ENCODE measurements around the gene APOA5. TPM values are rescaled to one million over a fixed set of nuclear protein-coding genes. Genes with fewer than 3 reads are reported as not detected.

Gene APOA5
- total and polyA plus RNA-seq, 2 of the 13 experiments (the other 11 are each of a cell fraction or from before 2014, with no cell fraction given), result 44.0 to 49.1 TPM

DNA sequence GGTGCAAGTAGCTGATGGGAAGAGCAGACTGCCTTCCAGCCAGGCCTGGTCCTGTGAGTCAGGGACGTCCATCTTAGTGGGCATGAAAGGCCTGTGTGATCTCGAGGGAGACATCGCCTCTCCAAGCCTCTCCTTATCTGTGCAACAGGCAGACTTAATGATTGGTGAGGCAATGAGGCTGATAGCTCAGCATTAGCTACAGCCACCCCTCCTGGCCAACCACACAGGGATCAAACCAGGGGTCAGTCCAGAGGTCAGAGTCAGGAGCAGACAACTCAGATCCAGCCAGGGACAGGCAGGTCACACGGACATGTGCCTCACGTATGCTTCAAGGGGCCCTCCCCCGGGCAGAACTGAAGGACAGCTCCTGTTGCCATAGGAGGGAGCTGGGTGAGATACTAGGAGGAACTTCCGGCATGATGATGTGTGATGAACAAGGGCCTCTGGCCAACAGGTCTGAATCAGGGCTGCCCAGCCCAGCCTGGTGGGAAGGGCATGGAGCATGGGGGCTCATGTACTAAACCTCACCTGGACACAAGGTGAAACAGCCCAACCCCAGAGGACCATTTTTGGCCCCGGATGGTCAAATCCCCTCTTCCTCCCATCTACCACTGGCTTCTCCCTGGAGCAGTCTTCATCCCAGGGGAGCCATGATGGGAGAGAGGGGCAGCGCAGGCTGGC, 35.2 kb upstream of the APOA5 start (continued):
- TF ChIP-seq, protein P1, sequence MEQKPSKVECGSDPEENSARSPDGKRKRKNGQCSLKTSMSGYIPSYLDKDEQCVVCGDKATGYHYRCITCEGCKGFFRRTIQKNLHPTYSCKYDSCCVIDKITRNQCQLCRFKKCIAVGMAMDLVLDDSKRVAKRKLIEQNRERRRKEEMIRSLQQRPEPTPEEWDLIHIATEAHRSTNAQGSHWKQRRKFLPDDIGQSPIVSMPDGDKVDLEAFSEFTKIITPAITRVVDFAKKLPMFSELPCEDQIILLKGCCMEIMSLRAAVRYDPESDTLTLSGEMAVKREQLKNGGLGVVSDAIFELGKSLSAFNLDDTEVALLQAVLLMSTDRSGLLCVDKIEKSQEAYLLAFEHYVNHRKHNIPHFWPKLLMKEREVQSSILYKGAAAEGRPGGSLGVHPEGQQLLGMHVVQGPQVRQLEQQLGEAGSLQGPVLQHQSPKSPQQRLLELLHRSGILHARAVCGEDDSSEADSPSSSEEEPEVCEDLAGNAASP (CRISPR knock-in tag; IDR thresholded peaks at IDR 0.05; ENCODE audit: borderline replicate concordance), result peak; percentile 85; the same call in 1 of the 2 replicates
- TF ChIP-seq TOPORS (CRISPR knock-in tag; IDR thresholded peaks at IDR 0.05) (peak; percentile 65; the same call in 1 of the 2 replicates), ZSCAN9 (CRISPR knock-in tag; IDR thresholded peaks at IDR 0.05; ENCODE audit: borderline replicate concordance) (peak; percentile 28; the same call in 1 of the 2 replicates), ZNF280D (CRISPR knock-in tag; IDR thresholded peaks at IDR 0.05) (no peak), AHR (CRISPR knock-in tag; IDR thresholded peaks at IDR 0.05) (no peak; the same call in 1 of the 2 replicates), ZNF746 (CRISPR knock-in tag; IDR thresholded peaks at IDR 0.05) (peak; percentile 92; the same call in 1 of the 2 replicates), EHMT2 (IDR thresholded peaks at IDR 0.05; ENCODE audit: borderline replicate concordance, low read depth, low read length) (no peak), ZNF691 (CRISPR knock-in tag; IDR thresholded peaks at IDR 0.05; ENCODE audit: borderline replicate concordance, low read depth) (no peak; the same call in 1 of the 2 replicates), RORA (CRISPR knock-in tag; IDR thresholded peaks at IDR 0.05) (no peak), CREB1 (IDR thresholded peaks at IDR 0.05) (no peak), CREB1 (CRISPR knock-in tag; IDR thresholded peaks at IDR 0.05) (no peak), ZNF552 (CRISPR knock-in tag; IDR thresholded peaks at IDR 0.05; ENCODE audit: borderline replicate concordance) (no peak), ZNF619 (CRISPR knock-in tag; IDR thresholded peaks at IDR 0.05) (peak; percentile 16; the same call in 1 of the 2 replicates), FOXO1 (CRISPR knock-in tag; IDR thresholded peaks at IDR 0.05) (peak; percentile 85; the same call in 1 of the 2 replicates), STAT5B (CRISPR knock-in tag; IDR thresholded peaks at IDR 0.05) (no peak), ZNF235 (CRISPR knock-in tag; IDR thresholded peaks at IDR 0.05; ENCODE audit: borderline replicate concordance) (0 out of 2 replicates have a peak, but pooled peaks have one; percentile 70), ZNF652 (CRISPR knock-in tag; IDR thresholded peaks at IDR 0.05; ENCODE audit: borderline replicate concordance, low read depth) (no peak; the same call in 1 of the 2 replicates), HNRNPH1 (optimal IDR thresholded peaks at IDR 0.05; ENCODE audit: low read depth, low read length) (no peak), ZSCAN25 (CRISPR knock-in tag; IDR thresholded peaks at IDR 0.05) (peak; percentile 96), PLSCR1 (CRISPR knock-in tag; IDR thresholded peaks at IDR 0.05; ENCODE audit: borderline replicate concordance) (no peak)
- TF ChIP-seq, protein P2, sequence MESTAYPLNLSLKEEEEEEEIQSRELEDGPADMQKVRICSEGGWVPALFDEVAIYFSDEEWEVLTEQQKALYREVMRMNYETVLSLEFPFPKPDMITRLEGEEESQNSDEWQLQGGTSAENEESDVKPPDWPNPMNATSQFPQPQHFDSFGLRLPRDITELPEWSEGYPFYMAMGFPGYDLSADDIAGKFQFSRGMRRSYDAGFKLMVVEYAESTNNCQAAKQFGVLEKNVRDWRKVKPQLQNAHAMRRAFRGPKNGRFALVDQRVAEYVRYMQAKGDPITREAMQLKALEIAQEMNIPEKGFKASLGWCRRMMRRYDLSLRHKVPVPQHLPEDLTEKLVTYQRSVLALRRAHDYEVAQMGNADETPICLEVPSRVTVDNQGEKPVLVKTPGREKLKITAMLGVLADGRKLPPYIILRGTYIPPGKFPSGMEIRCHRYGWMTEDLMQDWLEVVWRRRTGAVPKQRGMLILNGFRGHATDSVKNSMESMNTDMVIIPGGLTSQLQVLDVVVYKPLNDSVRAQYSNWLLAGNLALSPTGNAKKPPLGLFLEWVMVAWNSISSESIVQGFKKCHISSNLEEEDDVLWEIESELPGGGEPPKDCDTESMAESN (CRISPR knock-in tag; conservative IDR thresholded peaks at IDR 0.05), result peak; percentile 62; the same call in 1 of the 2 replicates

Data from HepG2 (cell line).